DND-41 (cell line): ENCODE data around the gene ZNF691.

Experiments used
- ATAC-seq: fragments of 200-7000 bp; cut with Tn5 transposase; 3 replicates; pipeline ENCODE4 v1.9.1; 2021; ENCODE audit warnings: low read depth; ENCODE audit not compliant: insufficient read depth
- DNase-seq: peaks from one replicate; pipeline ENCODE4 v3.0.0-alpha.2; 2020
- H2AFZ ChIP-seq: 2 replicates; pipeline ENCODE4 v1.6.0; 2012; ENCODE audit warnings: low read depth, low read length
- H3K27ac ChIP-seq: 2 replicates; pipeline ENCODE4 v1.5.1; 2012; ENCODE audit warnings: low read length, inconsistent platforms
- H3K27me3 ChIP-seq: fragments of 200-600 bp; sonication (generic); 2 replicates; pipeline ENCODE4 v1.6.0; 2012; ENCODE audit warnings: low read length, mild to moderate bottlenecking, inconsistent platforms; ENCODE audit not compliant: insufficient read depth, poor library complexity
- H3K36me3 ChIP-seq: 2 replicates; pipeline ENCODE4 v1.5.1; 2012; ENCODE audit warnings: low read length, inconsistent platforms; ENCODE audit not compliant: insufficient read depth
- H3K4me1 ChIP-seq: 2 replicates; pipeline ENCODE4 v1.5.1; 2012; ENCODE audit warnings: mild to moderate bottlenecking, low read length; ENCODE audit not compliant: insufficient read depth
- H3K4me2 ChIP-seq: 2 replicates; pipeline ENCODE4 v1.6.0; 2012; ENCODE audit warnings: mild to moderate bottlenecking, moderate library complexity, low read length, inconsistent platforms; ENCODE audit not compliant: insufficient read depth
- H3K4me3 ChIP-seq, 2 experiments: fragments of 200-600 bp in 1 of 2; shearing (Covaris generic) in 1 of 2; 2 replicates each; pipeline ENCODE4 v1.5.1; 2012 to 2016; ENCODE audit warnings: inconsistent platforms in 2 of 2, low read length in 2 of 2, mild to moderate bottlenecking in 2 of 2, low read depth in 1 of 2, moderate library complexity in 1 of 2
- H3K79me2 ChIP-seq: 2 replicates; pipeline ENCODE4 v1.6.0; 2012; ENCODE audit warnings: low read length, inconsistent platforms; ENCODE audit not compliant: insufficient read depth
- H3K9ac ChIP-seq: 2 replicates; pipeline ENCODE4 v1.6.0; 2012; ENCODE audit warnings: low read depth, mild to moderate bottlenecking, inconsistent platforms, low read length, moderate library complexity
- H3K9me3 ChIP-seq: 2 replicates; pipeline ENCODE4 v1.5.1; 2012; ENCODE audit warnings: low read length, moderate library complexity, mild to moderate bottlenecking, inconsistent platforms; ENCODE audit not compliant: insufficient read depth, severe bottlenecking
- H4K20me1 ChIP-seq: 2 replicates; pipeline ENCODE4 v1.6.0; 2012; ENCODE audit warnings: low read length; ENCODE audit not compliant: insufficient read depth
- EZH2 ChIP-seq: IDR thresholded peaks from 3 replicates; pipeline ENCODE4 v1.6.1; 2012; ENCODE audit warnings: borderline replicate concordance, low read depth, mild to moderate bottlenecking, moderate library complexity, low read length, inconsistent platforms; ENCODE audit not compliant: severe bottlenecking
- TF ChIP-seq, protein P1 (sequence below): IDR thresholded peaks from 2 replicates; pipeline ENCODE4 v1.5.1; 2012; ENCODE audit warnings: borderline replicate concordance, low read length, moderate library complexity, mild to moderate bottlenecking; ENCODE audit not compliant: poor library complexity, severe bottlenecking; ENCODE audit errors: extremely low read depth

Gene ZNF691

DNA sequence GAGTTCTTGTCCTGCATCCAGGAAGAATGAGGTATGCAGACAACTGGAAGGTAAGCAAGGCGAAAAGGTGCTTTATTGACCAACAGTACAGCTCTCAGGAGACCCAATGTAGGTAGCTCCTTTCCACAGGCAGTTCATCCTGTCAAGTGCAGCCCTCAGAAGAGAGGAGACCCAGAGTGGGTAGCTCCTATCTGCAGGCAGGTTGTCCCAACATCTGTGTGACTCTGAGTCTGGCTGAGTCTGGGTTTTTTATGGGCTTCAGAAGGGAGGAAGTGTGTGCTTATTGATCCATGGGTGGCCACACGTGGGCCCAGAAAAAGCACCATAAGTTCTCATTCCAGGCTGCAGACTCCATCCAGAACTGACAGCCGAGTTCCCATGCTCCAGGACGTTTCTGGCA is 34.0 kb downstream of the ZNF691 start:
- Histone ChIP-seq H3K9ac (no peak overlapping the region), H3K4me1 (no peaks in the 10 kb centered on the region), H4K20me1 (no peaks in the 10 kb centered on the region), H3K36me3 (no peaks in the 10 kb centered on the region), H3K27ac (no peak overlapping the region), H3K4me3 (no peak overlapping the region), H3K27me3 (peaks cover 13% of the 10 kb centered on the region), H2AFZ (no peak overlapping the region), H3K9me3 (peaks cover 13% of the 10 kb centered on the region), H3K79me2 (no peaks in the 10 kb centered on the region), H3K4me2 (no peak overlapping the region)
- TF ChIP-seq EZH2 = no peak
- TF ChIP-seq, protein P1, sequence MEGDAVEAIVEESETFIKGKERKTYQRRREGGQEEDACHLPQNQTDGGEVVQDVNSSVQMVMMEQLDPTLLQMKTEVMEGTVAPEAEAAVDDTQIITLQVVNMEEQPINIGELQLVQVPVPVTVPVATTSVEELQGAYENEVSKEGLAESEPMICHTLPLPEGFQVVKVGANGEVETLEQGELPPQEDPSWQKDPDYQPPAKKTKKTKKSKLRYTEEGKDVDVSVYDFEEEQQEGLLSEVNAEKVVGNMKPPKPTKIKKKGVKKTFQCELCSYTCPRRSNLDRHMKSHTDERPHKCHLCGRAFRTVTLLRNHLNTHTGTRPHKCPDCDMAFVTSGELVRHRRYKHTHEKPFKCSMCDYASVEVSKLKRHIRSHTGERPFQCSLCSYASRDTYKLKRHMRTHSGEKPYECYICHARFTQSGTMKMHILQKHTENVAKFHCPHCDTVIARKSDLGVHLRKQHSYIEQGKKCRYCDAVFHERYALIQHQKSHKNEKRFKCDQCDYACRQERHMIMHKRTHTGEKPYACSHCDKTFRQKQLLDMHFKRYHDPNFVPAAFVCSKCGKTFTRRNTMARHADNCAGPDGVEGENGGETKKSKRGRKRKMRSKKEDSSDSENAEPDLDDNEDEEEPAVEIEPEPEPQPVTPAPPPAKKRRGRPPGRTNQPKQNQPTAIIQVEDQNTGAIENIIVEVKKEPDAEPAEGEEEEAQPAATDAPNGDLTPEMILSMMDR = no peak
- DNase-seq = no peak
- no peak for ATAC-seq

DNA sequence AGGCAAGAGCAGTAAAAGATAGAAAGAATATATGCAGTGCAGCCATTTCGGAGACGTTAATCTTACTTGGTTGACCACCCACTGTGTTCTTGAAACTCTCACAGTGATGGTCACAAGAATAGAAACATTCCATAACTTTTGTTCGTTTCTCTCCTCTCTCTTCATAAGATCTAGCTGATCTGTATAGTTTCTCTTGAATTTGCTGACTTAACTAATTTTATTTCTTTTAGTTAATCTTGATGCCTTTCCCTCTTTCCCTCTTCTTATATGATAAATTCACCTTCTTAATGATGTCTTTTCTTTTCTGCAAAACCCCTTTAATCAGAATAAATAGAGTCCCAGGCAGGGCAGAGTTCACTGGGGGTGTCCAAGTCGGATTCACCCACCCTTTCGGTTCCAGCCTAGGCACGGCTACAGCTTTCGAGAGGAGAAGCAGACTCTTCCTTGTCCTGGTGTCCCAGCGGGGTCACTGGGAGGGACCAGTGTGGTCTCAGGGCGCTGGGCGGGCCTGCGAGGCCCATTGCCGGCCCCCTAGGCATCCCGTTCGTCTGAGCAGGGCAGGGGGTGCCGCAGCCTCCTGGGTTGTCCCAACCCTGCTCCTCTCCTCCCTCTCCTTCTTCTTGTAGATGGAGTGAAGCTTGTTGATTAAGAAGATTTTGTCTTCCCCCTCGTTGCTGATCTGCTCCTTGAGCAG is 39.8 kb downstream of the ZNF691 start:
- H3K4me1 ChIP-seq = no peaks in the 10 kb centered on the region
- no peak overlapping the region for H3K4me2 ChIP-seq
- TF ChIP-seq, protein P1 = no peak
- no peak for TF ChIP-seq EZH2
- DNase-seq (no peak), ATAC-seq (no peak)
- H3K27me3 ChIP-seq = peaks cover 10% of the 10 kb centered on the region
- no peak overlapping the region for H3K4me3 ChIP-seq
- H4K20me1 ChIP-seq = no peaks in the 10 kb centered on the region
- no peak overlapping the region for H3K27ac ChIP-seq
- H3K79me2 ChIP-seq = no peaks in the 10 kb centered on the region
- no peaks in the 10 kb centered on the region for H3K36me3 ChIP-seq
- H3K9me3 ChIP-seq = no peaks in the 10 kb centered on the region
- H2AFZ ChIP-seq = no peak overlapping the region
- no peak overlapping the region for H3K9ac ChIP-seq

DNA sequence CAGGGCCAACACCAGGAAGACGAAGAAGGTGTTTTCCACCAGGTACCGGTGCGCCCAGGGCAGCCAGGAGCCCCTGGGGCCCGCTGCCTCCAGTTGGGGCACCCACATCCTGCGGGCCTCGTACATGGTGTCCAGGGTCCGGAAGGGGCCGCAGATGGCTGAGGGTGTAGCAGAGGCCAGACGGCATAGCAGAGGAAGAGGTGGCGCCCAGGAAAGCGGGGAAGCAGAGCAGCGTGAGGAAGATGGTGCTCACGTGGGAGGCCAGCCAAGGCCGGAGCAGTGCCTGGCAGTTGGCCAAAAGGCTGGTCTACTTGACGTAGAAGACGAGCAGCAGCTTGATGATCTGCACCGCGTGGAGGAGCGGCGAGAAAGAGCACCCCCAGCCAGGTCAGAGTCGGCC is 40.4 kb downstream of the ZNF691 start:
- ATAC-seq (no peak), DNase-seq (no peak)
- H3K4me1 ChIP-seq = no peaks in the 10 kb centered on the region
- H3K79me2 ChIP-seq = no peaks in the 10 kb centered on the region
- no peak overlapping the region for H2AFZ ChIP-seq
- no peaks in the 10 kb centered on the region for H3K36me3 ChIP-seq
- H3K4me2 ChIP-seq = no peak overlapping the region
- TF ChIP-seq, protein P1 = no peak
- TF ChIP-seq EZH2 = no peak
- no peaks in the 10 kb centered on the region for H3K9me3 ChIP-seq
- H3K27ac ChIP-seq = no peak overlapping the region
- peaks cover 12% of the 10 kb centered on the region for H3K27me3 ChIP-seq
- no peaks in the 10 kb centered on the region for H4K20me1 ChIP-seq
- no peak overlapping the region for H3K9ac ChIP-seq
- H3K4me3 ChIP-seq = no peak overlapping the region
